Measurements from ENCODE around the gene SCN8A. TPM values are rescaled to one million over a fixed set of nuclear protein-coding genes. Genes with fewer than 3 reads are reported as not detected.
A peak's percentile ranks its signal among the peaks of the same experiment; 100 is the strongest.

The SCN8A gene
- polyA plus RNA-seq, 1 experiment = 9.6 TPM

- H3K4me3 ChIP-seq (ENCODE audit: low read depth, low read length) = no peak overlapping the region
- no peak for DNase-seq (ENCODE audit: low read depth, low spot score)
- TF ChIP-seq CTCF (IDR thresholded peaks at IDR 0.05; ENCODE audit: low read depth, low read length) = no peak
- H3K9me3 ChIP-seq (ENCODE audit: control insufficient read depth, insufficient read depth, low read length) = no peaks in the 10 kb centered on the region; the same call in 1 of the 2 replicates
- ChIA-PET POLR2A (no interaction called here), CTCF (interaction anchor here (0.9 to 1.4 kb wide), 2 partner anchors 283 to 394 kb away, joined by 3 read pairs; no protein-coding TSS in a partner anchor)
- no peaks in the 10 kb centered on the region for H3K27me3 ChIP-seq (ENCODE audit: control insufficient read depth, insufficient read depth, low read length)
- H3K27ac ChIP-seq (ENCODE audit: low read depth, low read length) = no peak overlapping the region
Measured at GRCh38 chr12:51815571-51815970, 224.5 kb downstream of the SCN8A start.

GRCh38 chr12:51817027-51817953 is 226.3 kb downstream of the SCN8A start:
- no peak for TF ChIP-seq CTCF (IDR thresholded peaks at IDR 0.05; ENCODE audit: low read depth, low read length)
- Histone ChIP-seq H3K9me3 (ENCODE audit: control insufficient read depth, insufficient read depth, low read length) (peaks cover 2% of the 10 kb centered on the region; the same call in 1 of the 2 replicates), H3K4me3 (ENCODE audit: low read depth, low read length) (no peak overlapping the region), H3K27me3 (ENCODE audit: control insufficient read depth, insufficient read depth, low read length) (no peaks in the 10 kb centered on the region), H3K27ac (ENCODE audit: low read depth, low read length) (no peak overlapping the region)
- POLR2A ChIA-PET = no interaction called here
- no peak for DNase-seq (ENCODE audit: low read depth, low spot score)
- CTCF ChIA-PET = interaction anchor here (0.6 to 0.9 kb wide), 2 partner anchors 66 to 117 kb away, joined by 3 read pairs; no protein-coding TSS in a partner anchor

- H3K4me3 ChIP-seq (ENCODE audit: low read depth, low read length) = no peak overlapping the region
- ChIA-PET CTCF (interaction anchor here (0.6 to 0.7 kb wide), 2 partner anchors 118 to 186 kb away, joined by 3 read pairs; no protein-coding TSS in a partner anchor), POLR2A (no interaction called here)
- H3K9me3 ChIP-seq (ENCODE audit: control insufficient read depth, insufficient read depth, low read length) = peaks cover 2% of the 10 kb centered on the region; the same call in 1 of the 2 replicates
- H3K27ac ChIP-seq (ENCODE audit: low read depth, low read length) = no peak overlapping the region
- no peaks in the 10 kb centered on the region for H3K27me3 ChIP-seq (ENCODE audit: control insufficient read depth, insufficient read depth, low read length)
- DNase-seq (ENCODE audit: low read depth, low spot score) = no peak
- TF ChIP-seq CTCF (IDR thresholded peaks at IDR 0.05; ENCODE audit: low read depth, low read length) = no peak
Measured at GRCh38 chr12:51818086-51818485, 227.1 kb downstream of the SCN8A start.

GRCh38 chr12:51818566-51819300 is 227.7 kb downstream of the SCN8A start:
- no peak overlapping the region for H3K4me3 ChIP-seq (ENCODE audit: low read depth, low read length)
- POLR2A ChIA-PET = no interaction called here
- H3K27ac ChIP-seq (ENCODE audit: low read depth, low read length) = no peak overlapping the region
- TF ChIP-seq CTCF (IDR thresholded peaks at IDR 0.05; ENCODE audit: low read depth, low read length) = no peak
- DNase-seq (ENCODE audit: low read depth, low spot score) = peak; percentile 34
- H3K9me3 ChIP-seq (ENCODE audit: control insufficient read depth, insufficient read depth, low read length) = peaks cover 2% of the 10 kb centered on the region; the same call in 1 of the 2 replicates
- CTCF ChIA-PET = interaction anchor here (0.7 to 2.6 kb wide), 5 partner anchors 45 to 397 kb away, joined by 3 to 22 read pairs (median 4); no protein-coding TSS in a partner anchor
- no peaks in the 10 kb centered on the region for H3K27me3 ChIP-seq (ENCODE audit: control insufficient read depth, insufficient read depth, low read length)
